Measurements from ENCODE around the gene LTA.

Gene LTA

DNA sequence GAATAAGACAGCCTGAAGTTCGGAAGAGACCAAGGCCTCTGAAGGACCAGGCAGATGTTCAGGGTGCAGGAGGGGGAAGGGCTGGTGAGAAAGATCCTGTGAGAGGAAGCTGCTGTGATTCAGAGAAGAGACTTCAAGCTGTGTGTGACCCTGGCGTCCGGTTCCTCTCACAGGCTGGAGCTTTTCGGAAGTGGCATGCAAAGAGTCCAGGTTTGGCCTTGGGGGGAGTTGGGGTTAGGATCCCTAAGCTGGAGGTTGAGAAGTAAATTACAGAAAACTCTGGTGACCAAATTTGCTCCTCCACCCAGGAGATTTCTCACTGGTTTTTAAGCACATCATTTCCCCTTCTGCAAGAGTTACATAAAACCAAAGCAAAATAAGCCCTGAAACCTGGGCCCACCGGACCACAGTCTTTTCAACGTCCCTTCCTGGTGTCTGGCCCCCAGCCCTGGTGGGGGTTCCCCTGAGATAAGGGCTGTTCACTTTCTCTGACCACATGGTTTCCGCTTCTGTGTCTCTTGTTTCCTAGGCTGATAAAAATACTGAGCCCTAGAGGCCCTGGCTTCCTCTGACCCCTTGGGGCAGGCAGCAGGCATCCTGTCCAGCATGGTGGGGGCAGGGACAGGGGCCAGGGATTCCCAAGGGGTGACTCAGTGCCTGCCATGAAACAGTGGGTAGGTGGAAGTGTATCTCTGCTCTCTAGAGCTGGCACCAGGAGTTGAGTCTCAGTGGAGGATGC lies 12.0 kb upstream of the LTA start:
- TF ChIP-seq, protein P1, sequence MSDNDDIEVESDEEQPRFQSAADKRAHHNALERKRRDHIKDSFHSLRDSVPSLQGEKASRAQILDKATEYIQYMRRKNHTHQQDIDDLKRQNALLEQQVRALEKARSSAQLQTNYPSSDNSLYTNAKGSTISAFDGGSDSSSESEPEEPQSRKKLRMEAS (IDR thresholded peaks at IDR 0.05; ENCODE audit: low read depth, low read length), result peak; percentile 93
- TF ChIP-seq MYC (IDR thresholded peaks at IDR 0.05; ENCODE audit: low read depth, low read length) (peak; percentile 84), POLR2A (IDR thresholded peaks at IDR 0.05; ENCODE audit: extremely low read depth, insufficient read length) (no peak)
- TF ChIP-seq, protein P2, sequence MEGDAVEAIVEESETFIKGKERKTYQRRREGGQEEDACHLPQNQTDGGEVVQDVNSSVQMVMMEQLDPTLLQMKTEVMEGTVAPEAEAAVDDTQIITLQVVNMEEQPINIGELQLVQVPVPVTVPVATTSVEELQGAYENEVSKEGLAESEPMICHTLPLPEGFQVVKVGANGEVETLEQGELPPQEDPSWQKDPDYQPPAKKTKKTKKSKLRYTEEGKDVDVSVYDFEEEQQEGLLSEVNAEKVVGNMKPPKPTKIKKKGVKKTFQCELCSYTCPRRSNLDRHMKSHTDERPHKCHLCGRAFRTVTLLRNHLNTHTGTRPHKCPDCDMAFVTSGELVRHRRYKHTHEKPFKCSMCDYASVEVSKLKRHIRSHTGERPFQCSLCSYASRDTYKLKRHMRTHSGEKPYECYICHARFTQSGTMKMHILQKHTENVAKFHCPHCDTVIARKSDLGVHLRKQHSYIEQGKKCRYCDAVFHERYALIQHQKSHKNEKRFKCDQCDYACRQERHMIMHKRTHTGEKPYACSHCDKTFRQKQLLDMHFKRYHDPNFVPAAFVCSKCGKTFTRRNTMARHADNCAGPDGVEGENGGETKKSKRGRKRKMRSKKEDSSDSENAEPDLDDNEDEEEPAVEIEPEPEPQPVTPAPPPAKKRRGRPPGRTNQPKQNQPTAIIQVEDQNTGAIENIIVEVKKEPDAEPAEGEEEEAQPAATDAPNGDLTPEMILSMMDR (IDR thresholded peaks at IDR 0.05; ENCODE audit: low read depth, low read length), result no peak
- peak overlapping the region; percentile 39 for H3K4me3 ChIP-seq (ENCODE audit: low read depth, low read length)
- DNase-seq (ENCODE audit: low read depth), result peak; percentile 98

DNA sequence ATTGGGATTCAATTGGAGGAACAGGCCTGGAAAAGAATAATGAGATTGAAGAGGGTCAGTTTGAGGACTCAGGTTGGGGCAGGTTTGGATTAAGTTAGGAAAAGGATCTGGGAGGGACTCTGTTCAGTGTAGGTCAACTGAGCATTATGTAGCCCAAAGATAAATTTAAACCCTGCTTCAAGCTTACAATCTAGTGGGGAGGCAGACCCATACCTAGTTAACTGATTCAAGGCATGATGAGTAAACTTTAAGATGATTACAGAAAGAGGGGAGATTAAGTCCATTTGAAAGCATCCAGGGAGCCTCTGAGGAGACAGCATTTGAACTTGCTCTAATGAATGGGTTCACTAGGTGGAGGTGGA lies 11.4 kb upstream of the LTA start:
- H3K4me3 ChIP-seq (ENCODE audit: low read depth, low read length), result peak overlapping the region; percentile 34
- DNase-seq (ENCODE audit: low read depth), result no peak
- TF ChIP-seq, protein P1 (IDR thresholded peaks at IDR 0.05; ENCODE audit: low read depth, low read length), result no peak
- TF ChIP-seq, protein P2 (IDR thresholded peaks at IDR 0.05; ENCODE audit: low read depth, low read length), result no peak
- no peak for TF ChIP-seq POLR2A (IDR thresholded peaks at IDR 0.05; ENCODE audit: extremely low read depth, insufficient read length)
- TF ChIP-seq MYC (IDR thresholded peaks at IDR 0.05; ENCODE audit: low read depth, low read length), result no peak

DNA sequence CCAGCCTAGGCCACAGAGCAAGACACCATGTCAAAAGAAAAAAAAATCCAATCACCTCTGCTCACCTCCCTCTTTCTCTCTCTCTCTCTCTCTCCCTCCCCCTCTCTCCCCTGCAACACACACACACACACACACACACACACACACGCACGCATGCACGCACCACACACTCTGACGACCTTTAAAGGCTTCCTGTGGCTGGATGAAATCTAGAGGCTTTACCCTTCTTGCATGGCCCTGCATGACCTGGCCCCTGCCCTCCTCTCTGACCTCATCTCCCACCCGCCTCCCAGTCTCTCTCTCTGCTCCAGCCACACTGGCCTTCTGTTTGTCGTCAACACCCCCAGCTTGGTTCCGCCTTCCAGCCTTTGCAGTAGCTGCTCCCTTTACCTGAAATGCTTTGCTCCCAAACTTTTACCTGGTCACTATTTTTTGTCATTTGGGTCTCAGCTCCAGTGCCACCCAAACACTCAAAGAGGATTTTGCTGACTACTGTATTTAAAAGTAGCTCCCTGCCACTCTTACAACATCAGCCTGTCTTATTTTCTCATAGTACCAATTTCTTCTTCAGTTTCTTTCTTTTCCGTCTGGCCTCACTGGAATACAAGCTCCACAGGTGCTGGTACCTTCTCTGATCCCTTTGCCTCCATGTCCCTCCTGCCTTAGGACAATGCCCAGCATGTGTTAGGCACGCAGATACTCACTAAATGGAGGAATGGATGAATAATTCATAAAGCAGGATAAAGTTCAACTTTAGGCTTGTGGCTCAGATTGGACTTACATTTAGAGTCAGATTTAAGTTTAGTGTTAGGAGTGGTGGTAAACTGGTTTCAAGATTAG lies 4.3 kb upstream of the LTA start:
- DNase-seq (ENCODE audit: low read depth), result no peak
- no peak for TF ChIP-seq POLR2A (IDR thresholded peaks at IDR 0.05; ENCODE audit: extremely low read depth, insufficient read length)
- no peak for TF ChIP-seq MYC (IDR thresholded peaks at IDR 0.05; ENCODE audit: low read depth, low read length)
- TF ChIP-seq, protein P2 (IDR thresholded peaks at IDR 0.05; ENCODE audit: low read depth, low read length), result no peak
- TF ChIP-seq, protein P1 (IDR thresholded peaks at IDR 0.05; ENCODE audit: low read depth, low read length), result no peak
- no peak overlapping the region for H3K4me3 ChIP-seq (ENCODE audit: low read depth, low read length)

DNA sequence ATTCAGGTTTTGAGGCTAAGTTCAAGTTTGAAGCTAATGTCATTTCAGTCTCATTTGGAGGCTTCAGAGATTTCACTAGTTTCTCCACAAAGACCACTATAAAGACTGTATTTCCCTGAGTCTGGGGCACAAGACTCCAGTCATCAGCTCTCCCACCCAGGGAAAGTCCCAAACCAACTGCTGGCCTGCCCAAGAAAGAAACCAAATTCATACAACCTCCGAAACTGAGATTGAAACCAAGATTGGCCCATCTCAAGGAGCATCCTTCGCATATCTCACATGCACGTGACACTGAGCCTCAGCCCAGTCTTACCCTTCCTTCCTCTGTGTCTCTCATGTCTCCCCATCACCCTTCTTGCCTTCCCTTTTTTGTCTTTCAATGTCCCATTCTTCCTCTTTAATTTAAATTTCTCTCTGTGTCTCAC lies 3.5 kb upstream of the LTA start:
- H3K4me3 ChIP-seq (ENCODE audit: low read depth, low read length), result no peak overlapping the region
- no peak for DNase-seq (ENCODE audit: low read depth)

DNA sequence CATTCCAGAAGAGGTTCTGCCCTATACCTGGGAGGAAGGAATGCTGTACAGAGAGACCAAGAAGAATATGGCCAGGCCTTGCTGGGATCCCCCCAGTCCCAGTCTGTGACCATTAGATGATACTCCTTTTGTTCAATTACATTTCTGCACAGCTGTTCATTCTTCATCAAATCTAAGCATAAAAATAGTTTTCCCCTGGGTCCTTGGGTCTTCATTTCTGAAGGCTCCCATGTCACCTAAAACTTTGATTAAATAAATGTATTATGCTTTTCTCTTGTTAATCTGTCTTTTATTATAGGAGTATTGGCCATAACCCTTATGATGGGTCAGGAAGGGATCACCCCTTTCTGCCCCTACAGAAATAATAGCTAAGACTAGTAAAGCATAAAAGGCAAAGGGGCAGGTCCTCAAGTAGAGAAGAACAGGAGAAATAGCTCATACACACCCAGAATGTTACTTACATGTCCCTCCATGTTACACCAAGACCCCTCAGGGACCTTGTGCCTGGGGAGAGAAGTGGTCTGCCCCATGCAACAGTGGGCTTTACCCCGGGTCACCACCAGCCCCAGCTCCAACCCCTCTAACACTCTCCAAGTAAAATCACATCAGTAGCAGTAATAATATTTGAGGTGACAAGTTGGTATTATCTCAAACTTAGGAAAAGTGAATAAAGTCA lies 2.1 kb upstream of the LTA start:
- DNase-seq (ENCODE audit: low read depth), result no peak
- no peak overlapping the region for H3K4me3 ChIP-seq (ENCODE audit: low read depth, low read length)
- TF ChIP-seq MYC (IDR thresholded peaks at IDR 0.05; ENCODE audit: low read depth, low read length) (no peak), POLR2A (IDR thresholded peaks at IDR 0.05; ENCODE audit: extremely low read depth, insufficient read length) (no peak)
- TF ChIP-seq, protein P1 (IDR thresholded peaks at IDR 0.05; ENCODE audit: low read depth, low read length), result no peak
- TF ChIP-seq, protein P2 (IDR thresholded peaks at IDR 0.05; ENCODE audit: low read depth, low read length), result no peak

More for the DNA sequence above, 3.5 kb upstream of the LTA start:
- no peak for TF ChIP-seq POLR2A (IDR thresholded peaks at IDR 0.05; ENCODE audit: extremely low read depth, insufficient read length)
- TF ChIP-seq, protein P1 (IDR thresholded peaks at IDR 0.05; ENCODE audit: low read depth, low read length), result 0 out of 2 replicates have a peak, but pooled peaks have one; percentile 7

Data from NB4 (cell line).